Neural cell (in vitro differentiated cells): Measurements from ENCODE around the gene ROR2. TPM values are rescaled to one million over a fixed set of nuclear protein-coding genes. Genes with fewer than 3 reads are reported as not detected.

ENCODE experiments used
- H2AFZ ChIP-seq: fragments of 200-600, 300-800 bp; sonication (generic), shearing (Covaris generic); 2 replicates; pipeline ENCODE4 v1.6.0; 2014; ENCODE audit warnings: low read depth, mild to moderate bottlenecking, antibody characterized with exemption, low read length, moderate library complexity
- H3F3A ChIP-seq: fragments of 200-600 bp; shearing (Covaris generic); 2 replicates; pipeline ENCODE4 v1.6.1; 2016; ENCODE audit warnings: mild to moderate bottlenecking, moderate library complexity, mixed read lengths, antibody characterized with exemption, low read length; ENCODE audit not compliant: insufficient read depth, poor library complexity, severe bottlenecking
- H3K27ac ChIP-seq: fragments of 200-600, 300-800 bp; sonication (generic), shearing (Covaris generic); 2 replicates; pipeline ENCODE4 v1.5.1; 2014; ENCODE audit warnings: mild to moderate bottlenecking, low read length, moderate library complexity
- H3K27me3 ChIP-seq: fragments of 300-800, 200-600 bp; sonication (generic), shearing (Covaris generic); 2 replicates; pipeline ENCODE4 v1.6.0; 2014; ENCODE audit warnings: mild to moderate bottlenecking, low read depth, low read length, moderate library complexity; ENCODE audit not compliant: insufficient read depth
- H3K36me3 ChIP-seq: fragments of 300-800, 200-600 bp; sonication (generic), shearing (Covaris generic); 2 replicates; pipeline ENCODE4 v1.5.1; 2014; ENCODE audit warnings: mild to moderate bottlenecking, antibody characterized with exemption, low read length, moderate library complexity; ENCODE audit not compliant: insufficient read depth
- H3K4me2 ChIP-seq: fragments of 300-800, 200-600 bp; sonication (generic), shearing (Covaris generic); 2 replicates; pipeline ENCODE4 v1.6.0; 2014; ENCODE audit warnings: mild to moderate bottlenecking, low read length
- H3K4me3 ChIP-seq: fragments of 300-800, 200-600 bp; sonication (generic), shearing (Covaris generic); 2 replicates; pipeline ENCODE4 v1.5.1; 2014; ENCODE audit warnings: mild to moderate bottlenecking, low read length, moderate library complexity
- H3K79me2 ChIP-seq: fragments of 200-600 bp; shearing (Covaris generic); replicated peaks from 2 replicates; pipeline ENCODE4 v1.6.0; 2014; ENCODE audit warnings: mild to moderate bottlenecking, low read length, moderate library complexity; ENCODE audit not compliant: insufficient read depth
- H3K9ac ChIP-seq: fragments of 300-800, 200-600 bp; sonication (generic), shearing (Covaris generic); 2 replicates; pipeline ENCODE4 v1.6.1; 2016; ENCODE audit warnings: mild to moderate bottlenecking, low read length, mixed read lengths
- H3K9me2 ChIP-seq: fragments of 200-600 bp; shearing (Covaris generic); 2 replicates; pipeline ENCODE4 v1.6.1; 2016; ENCODE audit warnings: mild to moderate bottlenecking, low read length, mixed read lengths; ENCODE audit not compliant: insufficient read depth
- H3K9me3 ChIP-seq: fragments of 200-600, 300-800 bp; sonication (generic), shearing (Covaris generic); 2 replicates; pipeline ENCODE4 v1.6.1; 2016; ENCODE audit warnings: mild to moderate bottlenecking, mixed run types, low read length, moderate library complexity, mixed read lengths
- H4K20me1 ChIP-seq: fragments of 200-600 bp; shearing (Covaris generic); 2 replicates; pipeline ENCODE4 v1.6.1; 2016; ENCODE audit warnings: mild to moderate bottlenecking, mixed run types; ENCODE audit not compliant: insufficient read depth
- EP300 ChIP-seq: fragments of 450-650 bp; conservative IDR thresholded peaks from 2 replicates; pipeline ENCODE4 v1.6.1; 2014; ENCODE audit warnings: antibody characterized with exemption, mild to moderate bottlenecking, moderate library complexity; ENCODE audit not compliant: poor library complexity, severe bottlenecking
- EZH2 ChIP-seq: fragments of 200-600, 300-800 bp; shearing (Covaris generic), sonication (generic); IDR thresholded peaks from 2 replicates; pipeline ENCODE4 v1.6.1; 2014; ENCODE audit warnings: antibody characterized with exemption, low read length, borderline replicate concordance, mild to moderate bottlenecking; ENCODE audit not compliant: insufficient read depth, poor library complexity, severe bottlenecking
- MXI1 ChIP-seq: fragments of 450-650 bp; conservative IDR thresholded peaks from 2 replicates; pipeline ENCODE4 v1.6.1; 2014; ENCODE audit warnings: antibody characterized with exemption, mild to moderate bottlenecking; ENCODE audit not compliant: poor library complexity, severe bottlenecking
- POLR2AphosphoS5 ChIP-seq: IDR thresholded peaks from 2 replicates; pipeline ENCODE4 v1.6.1; 2012
- RAD21 ChIP-seq: fragments of 450-650 bp; conservative IDR thresholded peaks from 2 replicates; pipeline ENCODE4 v1.6.1; 2014; ENCODE audit warnings: antibody characterized with exemption, mild to moderate bottlenecking, moderate library complexity
- REST ChIP-seq: IDR thresholded peaks from 2 replicates; pipeline ENCODE4 v1.6.1; 2012; ENCODE audit warnings: borderline replicate concordance
- SMC3 ChIP-seq: fragments of 450-650 bp; conservative IDR thresholded peaks from 2 replicates; pipeline ENCODE4 v1.6.1; 2014; ENCODE audit warnings: antibody characterized with exemption, mild to moderate bottlenecking, moderate library complexity; ENCODE audit not compliant: poor library complexity
- TAF1 ChIP-seq: IDR thresholded peaks from 2 replicates; pipeline ENCODE4 v1.6.1; 2012; ENCODE audit warnings: low read depth
- polyA plus RNA-seq: library from polyadenylated mRNA; depleted of rRNA; stranded (reverse); fragments of >200 nt; gene quantifications from 2 replicates; pipeline ENCODE4 v1.2.3, GENCODE V29; 2014
- TF ChIP-seq, protein P1 (sequence below): fragments of 450-650 bp; IDR thresholded peaks from 2 replicates; pipeline ENCODE4 v1.5.1; 2014; ENCODE audit warnings: antibody characterized with exemption, mild to moderate bottlenecking, moderate library complexity; ENCODE audit not compliant: poor library complexity, severe bottlenecking

ROR2 gene
- polyA plus RNA-seq, 1 donor from 2014 or later: 0.33 TPM

DNA sequence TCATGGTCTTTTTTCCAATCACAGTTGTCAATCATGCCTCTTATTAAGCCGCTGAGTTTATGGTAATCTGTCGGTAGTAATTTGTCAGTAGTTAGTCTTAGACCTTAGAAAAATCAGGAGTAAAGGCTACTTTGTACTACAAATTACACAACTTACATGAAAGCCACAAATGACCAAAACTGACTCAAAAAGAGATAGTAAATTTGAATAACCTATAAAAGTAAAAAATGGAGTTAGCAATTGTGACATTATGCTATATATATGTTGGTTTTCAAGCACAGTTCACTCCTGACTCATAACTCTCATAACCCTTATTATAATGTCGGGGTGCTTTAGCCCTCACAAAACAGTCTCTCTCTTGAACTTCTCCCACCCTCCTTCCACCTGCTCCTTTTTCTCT is 251.8 kb downstream of the ROR2 start:
- H3K27me3 ChIP-seq: no peaks in the 10 kb centered on the region

DNA sequence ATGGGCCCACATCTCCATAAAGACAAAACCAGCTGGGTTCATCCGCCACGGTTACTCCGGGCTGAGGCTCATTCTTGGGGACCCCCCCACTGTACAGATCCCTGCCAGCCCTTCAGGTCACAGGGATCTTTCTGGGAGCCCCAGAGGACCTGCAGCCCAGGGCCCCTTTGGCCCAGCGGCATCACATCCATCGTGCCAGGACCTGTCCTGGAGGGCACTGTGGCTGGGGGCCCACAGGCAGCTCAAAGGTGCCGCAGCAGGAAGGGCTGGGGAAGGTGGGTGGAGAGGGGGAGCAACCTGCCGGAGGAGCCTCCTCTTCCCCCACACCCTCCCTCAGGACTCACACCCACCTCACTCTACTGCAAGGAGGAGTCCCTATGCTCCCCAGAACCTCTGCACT is 252.8 kb downstream of the ROR2 start:
- no peaks in the 10 kb centered on the region for H3K79me2 ChIP-seq
- no peaks in the 10 kb centered on the region for H3F3A ChIP-seq
- no peak overlapping the region for H3K9ac ChIP-seq
- H4K20me1 ChIP-seq: no peaks in the 10 kb centered on the region
- H3K9me3 ChIP-seq: no peaks in the 10 kb centered on the region
- no peak overlapping the region for H2AFZ ChIP-seq
- H3K27me3 ChIP-seq: no peaks in the 10 kb centered on the region
- no peak overlapping the region for H3K4me2 ChIP-seq
- H3K9me2 ChIP-seq: no peaks in the 10 kb centered on the region
- H3K36me3 ChIP-seq: no peaks in the 10 kb centered on the region
- H3K4me3 ChIP-seq: no peak overlapping the region
- H3K27ac ChIP-seq: no peak overlapping the region
- no peak for TF ChIP-seq EP300
- TF ChIP-seq SMC3: no peak
- TF ChIP-seq RAD21: no peak
- TF ChIP-seq TAF1: no peak
- no peak for TF ChIP-seq EZH2
- no peak for TF ChIP-seq MXI1
- TF ChIP-seq REST: no peak
- no peak for TF ChIP-seq POLR2AphosphoS5

More for the DNA sequence above, 251.8 kb downstream of the ROR2 start:
- Histone ChIP-seq H3K27ac (no peak overlapping the region), H3K9me2 (no peaks in the 10 kb centered on the region), H3K9me3 (no peaks in the 10 kb centered on the region), H3K79me2 (no peaks in the 10 kb centered on the region), H2AFZ (no peak overlapping the region), H4K20me1 (no peaks in the 10 kb centered on the region), H3K36me3 (no peaks in the 10 kb centered on the region), H3K4me2 (no peak overlapping the region), H3K9ac (no peak overlapping the region), H3F3A (no peaks in the 10 kb centered on the region), H3K4me3 (no peak overlapping the region)
- no peak for TF ChIP-seq EZH2
- no peak for TF ChIP-seq TAF1
- TF ChIP-seq, protein P1, sequence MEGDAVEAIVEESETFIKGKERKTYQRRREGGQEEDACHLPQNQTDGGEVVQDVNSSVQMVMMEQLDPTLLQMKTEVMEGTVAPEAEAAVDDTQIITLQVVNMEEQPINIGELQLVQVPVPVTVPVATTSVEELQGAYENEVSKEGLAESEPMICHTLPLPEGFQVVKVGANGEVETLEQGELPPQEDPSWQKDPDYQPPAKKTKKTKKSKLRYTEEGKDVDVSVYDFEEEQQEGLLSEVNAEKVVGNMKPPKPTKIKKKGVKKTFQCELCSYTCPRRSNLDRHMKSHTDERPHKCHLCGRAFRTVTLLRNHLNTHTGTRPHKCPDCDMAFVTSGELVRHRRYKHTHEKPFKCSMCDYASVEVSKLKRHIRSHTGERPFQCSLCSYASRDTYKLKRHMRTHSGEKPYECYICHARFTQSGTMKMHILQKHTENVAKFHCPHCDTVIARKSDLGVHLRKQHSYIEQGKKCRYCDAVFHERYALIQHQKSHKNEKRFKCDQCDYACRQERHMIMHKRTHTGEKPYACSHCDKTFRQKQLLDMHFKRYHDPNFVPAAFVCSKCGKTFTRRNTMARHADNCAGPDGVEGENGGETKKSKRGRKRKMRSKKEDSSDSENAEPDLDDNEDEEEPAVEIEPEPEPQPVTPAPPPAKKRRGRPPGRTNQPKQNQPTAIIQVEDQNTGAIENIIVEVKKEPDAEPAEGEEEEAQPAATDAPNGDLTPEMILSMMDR: no peak
- no peak for TF ChIP-seq REST
- no peak for TF ChIP-seq EP300
- TF ChIP-seq POLR2AphosphoS5: no peak
- no peak for TF ChIP-seq MXI1
- TF ChIP-seq RAD21: no peak
- TF ChIP-seq SMC3: no peak
